GM19438 (cell line): Measurements from ENCODE around the gene CNDP1.

Source experiments
- ATAC-seq: cut with Tn5 transposase; IDR thresholded peaks from one replicate; pipeline ENCODE4 v1.9.1; 2021; ENCODE audit warnings: low read depth; ENCODE audit not compliant: unreplicated experiment

The CNDP1 gene

DNA sequence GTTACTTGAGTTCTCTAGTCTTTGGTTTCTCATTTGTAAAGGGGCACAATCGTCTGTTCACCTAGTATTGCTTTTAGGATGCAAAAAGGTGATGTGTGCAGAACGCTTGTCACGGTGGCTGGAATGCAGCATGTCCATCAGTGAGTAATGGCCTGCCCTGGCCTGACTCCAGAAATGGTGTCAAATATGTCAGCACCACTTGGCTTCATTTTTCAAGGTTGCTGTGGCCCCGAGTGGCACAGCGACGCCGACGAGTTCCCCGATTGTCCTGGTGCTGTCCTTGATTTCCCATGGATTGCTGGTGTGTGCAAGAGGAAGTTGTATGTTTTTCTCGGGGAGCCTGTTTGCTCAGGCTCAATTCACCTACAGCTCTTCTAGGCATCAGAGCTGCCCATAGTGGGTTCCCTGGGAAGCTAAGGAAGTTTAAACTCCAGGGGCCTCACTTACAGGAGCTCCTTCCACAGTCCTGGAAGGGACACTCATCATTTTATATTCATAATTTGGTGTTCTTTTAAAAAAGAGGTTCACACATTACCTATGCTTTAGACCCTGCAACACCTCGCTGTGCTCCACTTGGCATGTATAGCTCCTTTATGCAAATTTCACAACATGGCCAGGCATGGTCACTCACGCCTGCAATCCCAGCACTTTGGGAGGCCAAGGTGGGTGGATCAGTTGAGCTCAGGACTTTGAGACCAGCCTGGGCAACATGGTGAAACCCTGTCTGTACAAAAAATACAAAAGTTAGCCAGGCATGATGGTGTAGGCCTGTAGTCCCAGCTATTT is 37.8 kb downstream of the CNDP1 start:
- no peak for ATAC-seq

DNA sequence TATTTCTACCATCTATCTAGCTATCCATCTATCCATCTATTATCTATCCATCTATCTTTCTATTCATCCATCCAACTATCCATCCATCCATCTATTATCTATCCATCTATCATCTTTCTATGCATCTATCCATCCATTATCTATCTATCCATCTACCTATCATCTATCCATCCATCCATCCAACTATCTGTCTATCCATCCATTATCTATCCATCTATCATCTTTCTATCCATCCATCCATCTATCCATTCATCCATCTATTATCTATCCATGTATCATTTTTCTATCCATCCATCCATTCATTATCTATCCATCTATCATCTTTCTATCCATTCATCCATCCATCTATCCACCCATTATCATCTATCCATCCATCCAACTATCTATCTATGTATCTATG is 38.8 kb downstream of the CNDP1 start:
- ATAC-seq: no peak

DNA sequence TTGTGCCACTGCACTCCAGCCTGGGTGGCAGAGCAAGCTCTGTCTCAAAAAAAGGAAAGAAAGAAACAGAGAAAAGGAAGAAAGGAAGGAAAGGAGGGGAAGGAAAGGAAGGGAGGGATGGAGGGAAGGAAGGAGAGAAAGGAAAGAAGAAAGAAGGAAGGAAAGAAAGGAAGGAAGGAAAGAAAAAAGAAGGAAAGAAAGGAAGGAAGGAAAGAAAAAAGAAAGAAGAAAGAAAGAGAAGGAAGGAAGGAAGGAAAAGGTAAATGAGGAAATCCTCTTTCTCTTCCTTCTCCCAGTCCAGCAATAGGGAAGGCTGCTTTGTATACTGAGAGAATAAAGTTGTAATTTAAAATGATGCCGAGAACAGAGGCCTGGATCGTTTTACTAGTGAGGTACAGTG is 40.6 kb downstream of the CNDP1 start:
- no peak for ATAC-seq

DNA sequence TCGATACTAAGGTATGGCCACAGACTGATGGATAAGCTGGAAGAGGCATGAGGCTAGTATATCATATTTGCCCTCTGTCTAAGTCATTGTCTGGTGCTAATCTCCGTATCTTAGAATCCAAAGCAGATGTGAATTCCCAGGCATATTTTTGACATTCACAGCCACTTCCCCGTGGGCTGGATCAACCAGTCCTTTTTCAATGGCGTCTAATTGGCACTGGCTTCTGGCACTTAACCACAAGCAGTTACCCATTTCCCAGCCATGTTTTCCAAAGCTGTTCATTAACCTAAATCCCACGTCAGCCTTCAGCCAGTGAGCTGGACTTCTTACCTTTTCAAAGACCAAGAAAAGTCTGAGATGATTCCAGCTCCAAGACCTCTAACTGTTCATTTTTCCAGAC is 42.7 kb downstream of the CNDP1 start:
- no peak for ATAC-seq

DNA sequence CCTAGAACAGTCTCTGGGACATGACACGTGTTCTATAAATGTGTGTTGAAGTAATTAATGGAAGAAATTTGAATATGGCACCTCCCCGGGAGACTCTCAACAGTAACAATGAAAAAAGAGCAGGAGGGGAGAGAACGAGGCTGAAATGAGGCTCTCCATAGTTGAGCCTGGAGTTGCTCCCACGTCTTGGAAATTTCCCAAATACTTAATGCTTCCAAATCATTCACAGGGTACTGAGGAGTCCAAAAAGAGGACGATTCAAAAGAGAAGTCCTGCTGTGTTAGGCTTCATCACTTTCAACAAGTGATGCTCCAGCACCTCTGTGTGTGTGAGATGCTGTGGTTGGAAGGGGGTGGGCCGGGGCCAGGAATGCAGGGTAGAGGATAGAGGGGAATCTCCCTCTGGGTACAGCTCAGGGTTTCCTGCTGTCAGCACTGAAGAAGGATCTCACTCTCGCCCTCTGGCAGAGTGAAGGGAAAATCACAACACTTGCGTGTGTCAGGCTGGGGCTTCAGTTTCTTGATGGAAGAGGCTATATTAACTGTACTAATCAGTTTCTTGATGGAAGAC is 45.3 kb downstream of the CNDP1 start:
- no peak for ATAC-seq

DNA sequence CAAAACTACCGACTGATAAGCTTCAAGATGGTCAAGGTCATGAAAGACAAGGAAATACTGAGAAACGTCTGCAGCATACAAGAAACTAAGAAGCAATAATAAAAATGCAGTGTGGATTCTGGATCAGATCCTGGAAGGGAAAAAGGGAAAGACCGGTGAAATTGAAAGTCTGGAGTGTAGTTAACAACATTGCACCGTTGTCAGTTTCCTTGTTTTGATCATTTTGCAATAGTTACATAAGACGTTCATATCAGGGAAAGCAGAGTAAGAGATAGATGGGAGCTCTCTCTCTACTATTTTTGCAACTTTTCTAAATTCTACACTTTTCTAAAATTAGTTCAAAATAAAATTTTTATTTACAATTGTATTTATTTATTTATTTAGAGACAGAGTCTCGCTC is 48.3 kb downstream of the CNDP1 start:
- no peak for ATAC-seq

DNA sequence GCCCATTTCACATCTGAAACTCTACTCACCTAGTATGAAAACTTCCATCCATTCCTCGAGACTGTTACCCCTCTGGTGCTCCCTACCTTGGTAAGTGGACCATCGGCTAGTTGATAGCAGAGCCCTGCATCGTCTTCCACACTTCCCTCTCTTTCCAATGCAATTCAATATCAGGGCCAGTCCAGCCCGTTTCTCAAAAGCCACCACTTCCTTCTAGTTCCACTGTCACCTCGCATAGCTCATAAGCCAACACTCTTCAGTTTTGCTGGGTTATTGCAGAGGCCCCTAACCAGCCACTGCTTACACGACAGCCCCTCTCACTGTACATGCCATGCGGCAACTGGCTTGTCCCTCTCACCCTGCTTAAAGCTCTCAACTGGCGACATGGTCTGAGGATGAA is 53.1 kb downstream of the CNDP1 start:
- no peak for ATAC-seq

DNA sequence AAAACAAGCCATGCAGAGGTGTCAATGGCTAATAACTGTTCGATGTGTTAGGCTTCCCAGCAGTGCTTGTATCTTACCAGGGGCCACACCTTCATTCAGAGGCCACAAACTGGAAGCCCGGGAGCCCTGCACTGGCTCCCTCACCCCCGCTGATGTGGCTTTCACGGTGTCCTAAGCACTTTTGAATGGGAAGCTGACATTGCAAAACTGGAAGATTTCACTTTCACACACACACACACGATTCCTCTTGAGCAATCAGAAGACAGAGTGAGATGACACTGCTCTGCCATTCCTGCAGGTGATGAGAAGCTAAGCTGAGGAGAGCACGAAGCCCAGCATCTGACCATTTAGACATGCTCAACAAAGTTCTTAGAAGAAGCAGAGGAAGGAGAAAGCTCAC is 54.7 kb downstream of the CNDP1 start:
- ATAC-seq: no peak

DNA sequence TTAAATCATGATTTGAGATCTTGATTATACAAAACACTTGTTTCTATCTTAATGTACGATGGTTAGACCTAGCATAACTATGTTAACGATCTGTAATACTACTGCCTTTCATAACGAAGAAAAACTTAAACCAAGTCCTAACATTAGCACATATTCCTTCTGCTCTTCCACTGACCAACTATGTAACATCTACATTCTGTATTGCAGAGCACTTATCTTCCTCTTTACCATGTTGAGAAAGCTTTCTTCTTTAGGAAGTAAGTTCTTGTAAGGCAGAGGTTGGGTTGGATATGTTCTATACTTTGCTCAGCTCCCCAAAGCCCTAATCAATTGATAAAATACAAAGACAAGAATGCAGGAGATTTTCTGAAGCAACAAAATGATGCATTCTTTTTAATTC is 55.5 kb downstream of the CNDP1 start:
- ATAC-seq: no peak

DNA sequence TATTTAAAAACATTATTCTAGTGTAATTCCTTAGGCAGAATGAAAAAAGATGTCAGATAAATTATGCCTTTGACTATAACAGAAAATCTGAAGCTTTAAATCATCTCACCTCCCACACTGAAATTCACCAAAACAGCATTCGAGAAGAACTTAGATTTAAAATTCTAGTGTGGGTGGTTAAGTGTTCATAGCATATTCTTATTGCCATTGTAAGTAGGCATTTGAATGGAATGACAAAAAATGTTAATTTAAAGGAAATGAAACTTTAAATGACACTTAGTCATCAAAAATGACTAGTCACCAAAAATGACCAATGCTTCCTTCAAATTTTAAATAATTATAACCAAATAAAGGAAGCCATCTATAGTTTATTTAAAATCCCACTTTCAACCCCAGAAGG is 56.4 kb downstream of the CNDP1 start:
- no peak for ATAC-seq

DNA sequence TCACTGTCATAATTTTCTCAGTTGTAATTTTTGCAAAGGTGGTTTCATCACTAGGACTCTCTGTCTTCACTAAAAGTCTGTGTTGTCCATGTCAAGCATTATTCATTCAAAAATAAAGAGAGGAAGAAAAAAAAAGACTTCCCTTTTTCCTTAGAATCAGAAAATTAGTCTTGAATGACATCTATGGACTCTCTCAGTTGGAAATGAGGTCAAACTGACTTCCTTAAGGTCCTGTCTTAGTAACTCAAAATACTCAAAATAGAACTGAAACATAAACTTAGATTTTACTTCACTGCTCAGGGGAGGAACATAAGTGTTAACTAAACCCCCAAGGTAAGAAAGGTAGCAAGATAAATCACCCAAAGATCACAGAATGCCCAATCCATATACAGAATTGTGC is 61.1 kb downstream of the CNDP1 start:
- ATAC-seq: no peak

DNA sequence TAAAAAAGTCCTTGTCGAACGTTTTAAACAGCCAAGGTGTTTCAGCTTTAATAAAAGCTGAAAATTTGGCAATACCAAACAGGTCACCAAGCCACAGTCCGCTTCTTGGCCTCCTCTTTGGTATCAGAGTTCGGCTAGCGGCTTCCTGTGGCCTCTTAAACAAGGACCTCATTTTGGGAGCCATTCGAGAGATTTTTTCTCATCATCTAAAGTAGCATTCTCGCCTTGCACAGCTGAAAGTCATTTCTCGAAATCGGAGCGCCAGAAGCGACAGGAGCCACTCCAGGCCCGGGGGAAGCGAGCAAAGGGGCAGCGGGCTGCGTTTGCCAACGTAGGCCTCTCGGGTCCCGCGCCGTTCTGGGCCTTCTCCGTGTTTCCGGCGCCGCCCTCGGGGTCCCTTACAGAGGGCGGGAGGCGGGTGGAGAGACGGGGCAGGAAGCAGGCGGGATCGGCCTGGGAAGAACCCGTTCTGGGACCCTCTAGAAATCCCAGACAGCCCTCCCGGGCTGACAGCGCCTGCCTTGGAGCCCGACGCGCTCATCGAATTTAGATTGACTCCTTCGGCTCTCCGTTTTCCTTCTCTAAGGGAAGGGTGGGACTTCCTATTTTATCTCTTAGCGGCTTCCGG is 62.8 kb downstream of the CNDP1 start:
- ATAC-seq: peak; percentile 38

DNA sequence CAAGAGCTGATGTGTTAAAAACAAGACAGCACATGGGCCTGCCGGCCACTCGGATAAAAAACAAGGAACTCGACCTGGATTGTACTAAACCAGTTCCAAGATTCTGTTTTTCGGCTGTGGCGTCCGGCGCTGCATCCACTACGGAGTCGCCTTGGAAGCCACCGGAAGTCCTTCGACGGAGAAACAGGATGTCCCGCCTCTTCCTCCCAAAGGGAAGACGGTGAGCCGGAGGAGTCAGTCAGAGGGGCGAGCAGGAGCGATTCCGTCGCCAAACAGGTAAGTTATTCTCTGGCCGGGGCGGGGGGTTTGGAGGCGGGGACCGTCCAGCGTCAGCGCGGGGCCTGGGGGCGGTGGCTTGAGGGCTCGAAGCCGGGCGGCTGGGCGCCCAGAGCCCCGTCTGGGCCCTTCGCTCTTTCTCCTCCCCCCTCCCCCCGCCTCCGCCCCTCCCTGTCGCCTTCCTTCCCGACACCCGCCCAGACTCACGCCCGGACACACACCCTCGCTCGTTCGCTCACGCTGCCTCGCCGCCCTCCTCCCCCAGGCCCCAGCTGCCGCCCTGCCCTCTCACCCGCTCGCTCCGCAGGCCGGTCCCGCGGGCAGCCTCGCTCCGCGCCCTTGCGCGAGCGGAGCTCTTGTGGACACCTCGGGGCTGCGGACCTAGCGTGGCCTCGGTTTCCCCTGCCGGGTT is 63.5 kb downstream of the CNDP1 start, which contains the start of gene ZNF407:
Gene ZNF407 (plus strand): TSS at position 209 of the 688 bp plus-strand sequence. CDS start 33,150 bp downstream, outside the sequence.
- ATAC-seq: peak; percentile 70

DNA sequence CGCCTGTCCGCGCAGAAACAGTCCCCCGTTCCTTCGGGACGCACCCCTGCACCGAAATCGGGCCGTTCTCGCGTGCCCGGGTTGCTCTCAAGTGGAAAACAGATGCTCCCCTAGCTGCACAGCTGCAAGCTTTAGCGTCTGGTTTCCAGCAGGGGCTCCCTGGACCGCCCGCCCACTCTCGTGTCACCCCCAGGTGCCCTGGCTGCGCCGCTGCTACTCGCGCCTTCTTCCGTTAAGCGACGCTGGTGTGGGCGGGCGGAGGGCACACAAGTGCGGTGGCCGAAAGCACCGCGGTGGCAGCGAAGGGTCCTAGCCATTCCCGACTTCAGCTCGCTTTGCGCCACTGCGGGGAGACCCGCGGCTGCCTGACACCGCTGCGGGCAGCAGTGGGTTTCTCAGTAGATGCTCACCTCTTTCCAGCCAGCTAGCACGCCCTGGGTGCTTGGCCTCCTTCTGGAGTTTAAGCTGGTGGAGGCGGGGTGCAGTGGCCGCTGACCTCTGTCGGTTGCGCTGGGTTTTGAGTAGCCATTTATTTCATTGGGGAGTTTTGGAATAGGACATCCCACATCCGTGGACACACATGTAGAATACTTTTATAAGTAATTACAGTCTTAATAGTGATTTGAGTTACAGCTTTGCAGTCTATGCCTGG is 64.2 kb downstream of the CNDP1 start:
- peak; percentile 52 for ATAC-seq

DNA sequence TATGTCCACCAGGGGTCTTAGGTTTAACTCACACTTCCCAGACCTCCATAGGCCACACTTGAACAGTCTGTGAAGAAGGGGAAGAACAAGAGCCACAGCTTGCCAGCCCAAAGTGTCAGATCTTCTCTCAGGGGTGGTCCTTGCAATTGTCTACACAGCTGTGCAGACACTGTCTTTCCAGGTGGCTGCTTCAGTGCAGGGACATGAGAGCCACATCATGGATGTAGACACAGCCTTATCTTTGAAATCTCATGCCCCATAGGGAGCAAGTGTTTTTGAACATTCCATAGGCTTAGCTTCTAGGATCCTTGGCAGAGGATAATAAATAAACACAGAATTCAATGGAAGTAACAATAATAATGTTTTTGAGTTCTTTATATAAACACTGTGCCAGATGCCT is 70.1 kb downstream of the CNDP1 start:
- no peak for ATAC-seq

DNA sequence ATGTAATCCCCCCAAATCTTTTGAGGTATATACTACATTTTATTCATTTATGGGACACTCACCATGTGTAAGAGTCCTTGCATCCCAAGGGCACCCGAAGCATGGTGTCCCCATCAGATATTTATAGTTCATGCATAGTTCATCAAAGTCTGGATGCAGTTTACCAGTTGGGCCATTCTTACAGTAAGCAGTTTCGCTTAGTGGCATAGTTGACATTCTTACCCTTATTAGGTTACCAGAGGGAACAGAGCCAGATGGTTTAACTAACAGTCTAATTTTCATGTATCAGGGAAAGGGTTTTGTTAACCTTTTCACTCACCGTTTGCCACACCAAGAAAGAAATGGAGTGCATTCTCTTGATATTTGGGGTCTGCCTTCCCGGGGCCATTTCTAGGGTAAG is 70.5 kb downstream of the CNDP1 start:
- ATAC-seq: no peak

DNA sequence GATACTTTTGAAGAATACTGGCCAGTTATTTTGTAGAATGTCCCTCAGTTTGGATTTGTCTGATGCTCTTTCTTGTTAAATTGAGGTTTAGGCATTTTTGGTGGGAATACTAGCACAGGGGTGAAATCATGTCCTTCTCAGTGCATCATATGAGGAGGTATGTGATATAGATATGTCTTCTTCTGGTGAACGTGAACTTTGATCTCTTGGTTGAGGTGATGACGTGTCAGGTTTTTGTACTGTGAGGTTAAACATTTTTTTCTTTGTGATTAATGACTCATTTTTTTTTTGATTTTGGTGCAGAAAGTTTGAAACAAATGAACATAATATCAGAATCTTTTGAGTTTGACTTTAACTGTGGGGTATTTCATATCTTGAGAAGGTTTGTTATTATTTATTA is 74.4 kb downstream of the CNDP1 start:
- no peak for ATAC-seq

DNA sequence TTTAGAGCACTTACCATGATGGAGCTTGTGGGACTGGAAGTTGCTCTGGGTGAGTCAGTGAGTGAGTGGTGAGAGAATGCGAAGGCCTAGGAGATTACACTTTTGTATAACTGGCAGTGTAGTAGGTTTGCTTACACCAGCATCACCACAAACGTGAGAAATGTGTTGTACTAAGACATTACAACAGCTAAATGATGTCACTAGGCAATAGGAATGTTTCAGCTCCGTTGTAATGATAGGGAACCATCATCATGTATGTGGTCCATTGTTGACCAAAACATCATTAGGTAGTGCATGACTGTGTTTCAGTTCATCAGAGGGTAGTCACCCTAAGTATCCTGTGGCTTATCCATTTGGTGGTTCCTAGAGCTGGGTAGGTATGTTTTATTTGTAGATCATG is 75.2 kb downstream of the CNDP1 start:
- no peak for ATAC-seq

DNA sequence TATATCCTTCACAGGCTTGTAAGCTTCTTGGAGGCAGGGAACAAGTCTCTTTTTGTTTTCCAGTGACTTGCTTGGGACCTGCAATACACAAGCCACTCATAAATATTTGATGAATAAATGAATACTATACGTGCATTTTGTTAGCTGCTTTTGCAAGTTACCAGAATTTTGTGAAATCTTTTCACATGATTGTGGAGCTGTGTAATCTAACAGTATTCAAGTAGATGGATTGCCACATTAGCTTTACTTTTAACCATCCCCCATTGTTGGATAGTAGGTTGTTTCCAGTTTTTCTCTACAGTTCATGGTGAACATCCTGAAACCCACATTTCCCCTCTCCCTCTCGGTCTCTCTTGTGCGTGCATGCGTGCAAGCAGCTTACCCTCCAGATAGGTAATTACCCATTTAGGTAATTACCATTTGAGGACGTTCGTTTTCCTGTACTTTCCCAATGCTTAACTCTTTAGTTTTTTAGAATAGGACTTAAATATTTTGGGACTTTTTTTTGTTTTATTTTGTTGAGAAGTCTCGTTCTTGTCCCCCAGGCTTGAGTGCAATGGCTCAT is 75.8 kb downstream of the CNDP1 start:
- ATAC-seq: no peak

DNA sequence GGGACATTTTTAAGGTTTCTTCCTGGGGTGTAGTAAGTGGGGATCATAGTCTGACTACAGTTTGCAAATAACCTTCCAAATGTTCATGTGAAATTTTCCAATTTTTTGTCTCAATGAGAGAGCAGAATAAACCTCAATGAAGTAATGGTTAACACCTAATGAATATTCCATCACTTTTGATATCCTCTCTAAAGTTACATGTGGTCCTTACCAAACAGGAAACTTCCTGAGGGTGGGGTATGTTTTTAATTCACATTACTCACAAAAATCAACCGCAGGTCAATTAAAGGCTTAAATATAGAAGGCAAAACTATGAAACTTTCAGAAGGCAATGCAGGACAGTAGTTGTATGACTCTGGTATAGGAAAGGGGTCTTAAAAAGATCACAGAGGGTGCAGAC is 76.6 kb downstream of the CNDP1 start:
- ATAC-seq: no peak

DNA sequence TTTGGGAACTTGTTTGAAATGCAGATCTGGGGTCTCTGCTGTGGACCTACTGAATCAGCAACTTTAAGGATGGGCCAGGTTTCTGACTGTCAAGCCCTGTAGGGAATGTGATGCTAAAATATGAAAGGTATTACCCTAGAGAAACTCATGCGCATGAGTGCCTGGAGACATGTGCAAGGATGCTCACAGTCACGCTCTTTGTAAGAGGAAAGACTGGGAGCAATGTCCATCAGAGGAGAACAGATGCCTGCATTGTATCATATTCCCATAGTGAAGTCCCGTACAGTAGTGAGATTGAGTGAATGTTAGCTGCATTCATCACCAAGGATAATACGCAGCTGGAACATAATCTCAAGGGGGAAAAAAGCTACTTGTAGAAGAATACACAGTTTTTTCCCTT is 77.5 kb downstream of the CNDP1 start:
- no peak for ATAC-seq
